GM10266 (cell line): ENCODE data around the gene RAB2B.

Experiments used
- DNase-seq: peaks from one replicate; pipeline ENCODE4 v3.0.0; 2012; ENCODE audit errors: extremely low spot score
- CTCF ChIP-seq: IDR thresholded peaks from 2 replicates; pipeline ENCODE4 v1.5.1; 2012; ENCODE audit warnings: mild to moderate bottlenecking, low read depth; ENCODE audit not compliant: control insufficient read depth, insufficient read depth; ENCODE audit errors: missing control alignments

The RAB2B gene

DNA sequence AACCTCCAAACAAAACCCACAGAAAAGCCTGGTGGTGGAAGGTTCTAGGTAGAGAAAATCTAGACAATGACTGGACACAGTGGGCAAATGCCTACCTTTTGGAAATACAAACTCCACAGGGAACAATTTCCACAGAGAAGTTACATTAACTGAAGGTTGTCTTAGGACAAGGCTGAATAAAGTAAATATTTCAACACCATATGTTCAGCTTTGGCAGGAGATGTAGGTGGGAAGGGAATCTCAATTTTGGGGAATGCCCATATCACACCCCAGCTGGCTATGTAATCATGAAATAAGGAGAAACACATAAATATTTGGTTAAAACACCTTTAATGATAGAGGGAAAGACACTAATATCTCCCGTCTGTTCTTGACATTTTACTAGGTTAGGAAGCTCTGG is 44.0 kb upstream of the RAB2B start:
- DNase-seq, result no peak

DNA sequence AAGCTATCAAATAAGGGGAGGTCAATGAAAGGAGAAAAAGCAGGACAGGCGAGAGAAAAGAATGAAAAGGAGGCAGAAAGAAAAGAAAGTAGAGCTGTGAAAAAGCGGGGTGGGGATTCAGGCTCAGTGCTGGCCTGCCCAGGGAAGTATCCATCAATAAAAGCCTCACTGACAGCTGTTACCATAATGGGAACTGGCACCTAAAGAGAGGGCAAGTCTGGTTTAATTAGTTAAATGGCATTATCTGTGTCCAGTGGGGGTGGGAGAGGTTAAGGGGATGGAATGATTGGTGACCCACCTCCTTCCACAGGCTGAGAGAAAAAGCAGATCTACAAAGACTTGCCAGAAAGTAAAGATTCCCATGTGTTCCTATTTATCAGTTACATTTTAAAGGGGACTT is 42.0 kb upstream of the RAB2B start:
- TF ChIP-seq CTCF, result no peak
- DNase-seq, result no peak

More for the DNA sequence above, 44.0 kb upstream of the RAB2B start:
- TF ChIP-seq CTCF, result no peak

GRCh38 chr14:21514341-21514740 is 37.6 kb upstream of the RAB2B start:
- no peak for DNase-seq
- TF ChIP-seq CTCF, result no peak

DNA sequence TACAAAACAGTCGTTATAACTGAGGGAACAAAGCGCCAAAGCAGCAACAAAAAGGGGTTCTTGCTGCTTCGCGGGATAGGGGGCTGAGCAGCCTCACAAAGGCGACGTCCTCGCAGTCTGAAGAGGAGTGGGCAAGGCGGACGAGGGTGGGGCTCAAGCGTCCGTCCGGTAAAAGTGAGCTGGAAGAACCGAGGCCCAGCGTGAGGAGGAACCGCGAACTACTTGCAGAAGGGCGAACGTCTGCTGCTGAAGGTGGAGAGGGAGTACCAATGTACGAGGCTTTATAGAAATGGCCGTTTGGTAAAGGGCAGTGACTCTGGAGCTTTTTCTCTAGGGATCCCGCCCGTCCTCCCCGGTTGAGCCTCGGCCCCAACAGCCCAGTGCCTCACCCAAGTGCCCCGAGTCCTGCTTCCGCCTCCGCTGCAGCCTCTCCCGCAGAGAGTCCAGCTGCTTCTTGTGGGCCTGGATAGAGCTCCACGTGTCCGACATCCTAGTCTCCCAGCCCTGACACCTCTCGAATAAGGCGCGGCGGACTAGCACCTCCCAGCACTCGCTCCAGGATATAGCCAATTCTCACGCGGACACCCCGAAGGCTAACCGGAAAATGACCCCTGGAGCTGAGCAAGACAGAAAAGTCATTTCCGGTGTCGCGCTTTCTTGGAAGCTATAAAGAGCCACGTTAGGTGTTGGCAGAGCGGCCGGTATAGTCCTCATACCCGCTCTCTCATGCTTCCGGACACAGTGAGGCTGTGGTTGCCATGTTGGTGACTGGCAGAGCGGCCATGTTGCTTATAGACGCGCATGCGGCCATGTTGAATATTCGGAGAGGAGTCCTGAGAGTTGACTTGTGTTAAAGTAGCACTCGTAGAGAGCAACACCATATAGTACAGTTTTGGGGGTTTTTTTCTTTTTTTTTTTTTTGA is 34.2 kb upstream of the RAB2B start, which contains the start of gene METTL3:
TSS of gene METTL3 (minus strand) at position 606 of the 923 bp plus-strand sequence. CDS start at position 489, 117 bp downstream.
- no peak for TF ChIP-seq CTCF
- peak; percentile 85 for DNase-seq

DNA sequence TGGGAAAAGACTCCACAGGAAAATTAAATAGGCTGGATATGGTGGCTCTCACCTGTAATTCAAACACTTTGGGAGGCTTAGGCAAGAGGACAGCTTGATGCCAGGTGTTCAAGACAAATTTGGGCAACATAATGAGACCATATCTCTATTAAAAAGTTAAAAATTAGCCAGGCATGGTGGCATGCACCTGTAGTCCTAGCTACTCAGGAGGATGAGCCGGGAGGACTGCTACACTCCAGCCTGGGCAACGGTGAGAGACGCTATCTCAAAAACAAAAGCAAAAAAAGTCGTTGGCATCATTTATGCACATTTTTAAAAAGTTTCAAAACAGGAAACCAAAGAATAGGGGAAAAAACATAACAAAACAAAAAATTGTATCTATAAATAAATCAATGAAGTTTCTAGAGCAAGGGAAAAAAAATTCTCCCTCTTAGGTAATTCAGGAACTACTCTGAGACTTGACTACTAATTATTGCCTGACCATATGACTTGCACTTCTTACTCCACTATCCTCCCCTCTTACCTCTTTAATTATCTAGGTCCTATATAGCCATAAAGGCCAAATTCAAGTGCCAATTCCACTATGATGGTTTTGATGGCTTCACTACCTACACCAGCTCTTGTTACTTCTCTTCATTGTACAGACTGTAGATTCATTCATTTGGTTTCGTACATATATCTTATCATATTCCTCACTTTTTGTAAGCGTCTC is 32.8 kb upstream of the RAB2B start:
- DNase-seq, result no peak
- TF ChIP-seq CTCF, result no peak

GRCh38 chr14:21506557-21506956 is 29.8 kb upstream of the RAB2B start:
- DNase-seq, result no peak
- no peak for TF ChIP-seq CTCF
